ENCODE measurements around the gene INF2. TPM values are rescaled to one million over a fixed set of nuclear protein-coding genes. Genes with fewer than 3 reads are reported as not detected.
"Not testable (repeated sequence)": the region's sequence is repeated elsewhere in the genome, so short reads cannot be mapped to it uniquely, and the experiment has no call there.

The INF2 gene
- 10 to 100 TPM; 34.1 to 38.1 (median 34.6) TPM for polyA plus RNA-seq (ENCODE audit: insufficient read length in 3 of 3)

- DNase-seq (ENCODE audit: low read depth in 3 of 3, low spot score in 2 of 3): no peak
Measured at GRCh38 chr14:104689109-104689880, at the start of gene INF2. TSS of gene INF2 (plus strand) at chr14:104689618. CDS start at chr14:104701366, 11,748 bp downstream.

GRCh38 chr14:104639885-104640548, 49.4 kb upstream of the INF2 start:
- peak in 1 of 3 donors; percentile 39 for DNase-seq (ENCODE audit: low read depth in 3 of 3, low spot score in 2 of 3)

- DNase-seq (ENCODE audit: low read depth in 3 of 3, low spot score in 2 of 3): no peak
Measured at GRCh38 chr14:104640681-104641080, 48.7 kb upstream of the INF2 start.

- DNase-seq (ENCODE audit: low read depth in 3 of 3, low spot score in 2 of 3): no peak
Measured at GRCh38 chr14:104641753-104642539, 47.5 kb upstream of the INF2 start.

DNA sequence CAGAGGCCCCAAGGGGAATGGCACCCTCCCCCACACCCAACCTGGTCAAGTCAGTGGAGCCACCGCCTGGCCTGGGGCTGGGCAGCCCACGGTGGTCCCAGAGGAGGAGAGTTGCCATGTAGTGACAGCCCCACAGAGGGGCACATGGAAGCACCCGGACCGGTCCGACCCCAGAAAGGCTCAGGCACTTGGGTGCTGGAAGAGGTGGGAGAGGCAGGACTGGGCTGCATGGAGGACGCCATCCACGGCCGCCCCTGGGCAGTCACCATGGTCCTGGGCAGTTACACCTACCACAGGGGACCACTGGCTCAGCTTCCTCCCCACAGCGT, 46.9 kb upstream of the INF2 start:
- no peak for DNase-seq (ENCODE audit: low read depth in 3 of 3, low spot score in 2 of 3)

- no peak for DNase-seq (ENCODE audit: low read depth in 3 of 3, low spot score in 2 of 3)
Measured at GRCh38 chr14:104643306-104643705, 46.1 kb upstream of the INF2 start.

DNA sequence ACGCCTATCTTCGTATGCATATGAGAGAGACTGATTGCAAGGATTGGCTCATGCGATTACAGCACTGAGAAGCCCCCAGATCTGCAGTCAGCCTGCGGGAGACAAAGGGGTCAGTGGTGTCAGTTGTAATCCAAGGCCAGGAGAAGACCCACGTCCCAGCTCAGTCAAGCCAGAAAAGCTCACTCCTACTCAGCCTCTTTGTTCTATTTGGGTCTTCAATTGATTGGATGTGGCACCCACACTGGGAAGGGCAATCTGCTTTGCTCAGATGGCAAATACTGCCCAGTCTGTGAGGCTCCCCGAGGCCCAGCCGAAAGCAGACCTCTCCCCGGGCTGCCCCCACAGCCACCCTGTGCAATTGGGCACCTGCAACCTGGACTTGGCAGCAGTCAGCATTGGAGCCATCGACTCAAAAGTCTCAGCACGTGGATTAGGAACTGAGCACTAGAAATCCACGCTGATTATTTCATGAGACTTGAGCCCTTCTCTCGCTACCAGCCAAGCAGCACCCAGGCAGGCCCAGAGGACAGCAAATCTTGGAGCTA, 45.3 kb upstream of the INF2 start:
- DNase-seq (ENCODE audit: low read depth in 3 of 3, low spot score in 2 of 3): no peak

- no peak for DNase-seq (ENCODE audit: low read depth in 3 of 3, low spot score in 2 of 3)
Measured at GRCh38 chr14:104644656-104645378, 44.6 kb upstream of the INF2 start.

- no peak for DNase-seq (ENCODE audit: low read depth in 3 of 3, low spot score in 2 of 3)
Measured at GRCh38 chr14:104647467-104648043, 41.9 kb upstream of the INF2 start.

- peak in 2 of 3 donors; percentile 60 for DNase-seq (ENCODE audit: low read depth in 3 of 3, low spot score in 2 of 3)
Measured at GRCh38 chr14:104650057-104650980, 39.1 kb upstream of the INF2 start.

GRCh38 chr14:104650981-104651875, 38.2 kb upstream of the INF2 start:
- DNase-seq (ENCODE audit: low read depth in 3 of 3, low spot score in 2 of 3): no peak

GRCh38 chr14:104651876-104652260, 37.5 kb upstream of the INF2 start:
- DNase-seq (ENCODE audit: low read depth in 3 of 3, low spot score in 2 of 3): no peak

DNA sequence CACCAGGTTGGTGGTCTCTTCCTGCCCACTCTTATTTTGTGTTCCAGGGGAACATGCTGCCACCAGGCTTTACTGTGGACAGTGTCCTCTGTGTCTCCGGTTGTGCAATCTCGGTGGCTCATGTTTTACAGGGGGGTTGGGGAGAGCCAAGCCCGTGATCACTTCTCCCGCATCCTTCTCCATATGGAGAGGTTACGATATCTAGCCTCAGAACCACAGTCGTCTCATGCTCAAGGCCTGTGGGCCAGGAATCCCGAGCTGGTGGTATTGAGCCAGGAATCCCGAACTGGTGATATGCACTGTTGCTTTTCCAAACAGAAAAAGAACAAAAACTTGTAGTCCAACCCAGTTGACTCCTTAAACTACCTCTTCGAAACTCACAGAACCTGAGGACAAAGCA, 37.0 kb upstream of the INF2 start:
- no peak for DNase-seq (ENCODE audit: low read depth in 3 of 3, low spot score in 2 of 3)

DNA sequence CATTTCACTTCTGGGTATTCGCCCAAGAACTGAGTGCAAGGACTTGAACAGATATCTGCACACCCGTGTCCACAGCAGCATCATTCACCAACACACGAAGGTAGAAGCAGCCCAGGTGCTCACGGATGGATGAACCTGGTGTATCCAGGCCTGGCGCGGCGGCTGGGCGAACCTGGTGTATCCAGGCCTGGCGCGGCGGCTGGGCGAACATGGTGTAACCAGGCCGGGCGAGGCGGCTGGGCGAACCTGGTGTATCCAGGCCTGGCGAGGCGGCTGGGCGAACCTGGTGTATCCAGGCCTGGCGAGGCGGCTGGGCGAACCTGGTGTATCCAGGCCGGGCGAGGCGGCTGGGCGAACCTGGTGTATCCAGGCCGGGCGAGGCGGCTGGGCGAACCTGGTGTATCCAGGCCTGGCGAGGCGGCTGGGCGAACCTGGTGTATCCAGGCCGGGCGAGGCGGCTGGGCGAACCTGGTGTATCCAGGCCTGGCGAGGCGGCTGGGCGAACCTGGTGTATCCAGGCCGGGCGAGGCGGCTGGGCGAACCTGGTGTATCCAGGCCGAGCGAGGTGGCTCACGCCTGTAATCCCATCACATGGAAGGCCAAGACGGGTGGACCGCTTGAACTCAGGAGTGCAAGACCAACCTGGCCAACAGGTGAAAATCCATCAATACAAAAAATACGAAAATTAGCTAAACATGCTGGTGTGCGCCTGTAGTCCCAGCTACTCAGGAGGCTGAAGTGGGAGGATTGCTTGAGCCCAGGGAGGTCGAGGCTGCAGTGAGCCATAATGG, 36.1 kb upstream of the INF2 start:
- DNase-seq (ENCODE audit: low read depth in 3 of 3, low spot score in 2 of 3): not testable (repeated sequence)

- no peak for DNase-seq (ENCODE audit: low read depth in 3 of 3, low spot score in 2 of 3)
Measured at GRCh38 chr14:104654119-104654518, 35.3 kb upstream of the INF2 start.

DNA sequence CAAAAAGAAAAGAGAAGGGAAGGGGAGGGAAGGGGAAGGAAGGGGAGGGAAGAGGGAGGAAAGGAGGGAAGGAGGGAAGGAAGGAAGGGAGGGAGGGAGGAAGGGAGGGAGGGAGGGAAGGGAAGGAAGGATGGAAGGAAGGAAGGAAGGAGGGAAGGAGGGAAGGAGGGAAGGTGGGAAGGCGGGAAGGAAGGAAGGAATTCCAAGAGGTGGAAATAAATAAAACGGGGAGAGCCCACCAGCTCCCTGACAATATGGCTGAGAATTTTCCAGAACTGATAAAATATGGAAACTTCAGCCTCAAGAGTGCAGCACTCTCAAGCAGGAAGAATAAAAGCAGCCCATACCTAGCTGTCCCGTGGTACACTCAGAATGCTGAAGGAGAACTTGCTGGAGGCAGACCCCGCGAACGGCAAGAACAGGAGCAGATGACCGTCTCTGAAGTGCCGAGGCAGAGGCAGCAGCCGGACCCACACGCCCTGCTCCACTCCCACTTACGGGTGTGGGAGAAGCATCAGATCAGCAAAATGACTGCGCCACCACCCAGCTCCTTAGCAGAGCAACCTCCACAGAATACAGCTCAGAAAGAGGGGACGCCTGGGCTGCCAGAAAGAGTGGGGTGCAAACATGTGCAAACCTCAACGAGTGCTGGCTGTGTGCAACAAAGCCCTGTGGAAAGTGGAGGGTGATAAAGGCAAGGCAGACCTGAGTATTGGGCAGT, 34.1 kb upstream of the INF2 start:
- DNase-seq (ENCODE audit: low read depth in 3 of 3, low spot score in 2 of 3): no peak
